Transverse colon (tissue), 4 donors: ENCODE measurements around the gene PARP16. TPM values are rescaled to one million over a fixed set of nuclear protein-coding genes. Genes with fewer than 3 reads are reported as not detected.

ENCODE experiments used
- DNase-seq: peaks from one replicate; pipeline ENCODE4 v3.0.0-alpha.2; 2019
- H3K27ac ChIP-seq, 4 donors: fragments of 200-600 bp; sonication (generic); 2 replicates each; pipeline ENCODE4 v1.5.1; 2016 to 2018; ENCODE audit warnings: inconsistent platforms in 4 of 4
- H3K27me3 ChIP-seq: fragments of 200-600 bp; sonication (generic); 2 replicates; pipeline ENCODE4 v1.5.1; 2017; ENCODE audit warnings: inconsistent platforms
- H3K36me3 ChIP-seq, 4 donors: fragments of 200-600 bp; sonication (generic); 2 replicates each; pipeline ENCODE4 v1.5.1; 2017 to 2019; ENCODE audit warnings: inconsistent platforms in 4 of 4
- H3K4me1 ChIP-seq, 4 donors: fragments of 200-600 bp; sonication (generic); 2 replicates each; pipeline ENCODE4 v1.5.1; 2017 to 2020; ENCODE audit warnings: inconsistent platforms in 4 of 4
- H3K4me3 ChIP-seq, 4 donors: fragments of 200-600 bp; sonication (generic); 1 replicate in 1 of 4; 2 replicates in 3 of 4; pipeline versions ENCODE4 v1.5.1 to v1.6.1; 2017 to 2019; ENCODE audit warnings: inconsistent platforms in 4 of 4
- H3K9me3 ChIP-seq, 2 donors: fragments of 200-600 bp; sonication (generic); 2 replicates each; pipeline ENCODE4 v1.5.1; 2017 to 2019; ENCODE audit warnings: inconsistent platforms in 2 of 2
- CTCF ChIP-seq, 5 experiments: fragments of 200-600 bp in 3 of 5; fragments of 450-650 bp in 2 of 5; sonication (generic) in 3 of 5; IDR thresholded peaks; 1 replicate in 2 of 5; 2 replicates in 3 of 5; pipeline ENCODE4 v1.5.1; 2016 to 2017; ENCODE audit warnings: antibody characterized with exemption in 5 of 5, inconsistent platforms in 3 of 5, mild to moderate bottlenecking in 2 of 5, moderate library complexity in 1 of 5
- EP300 ChIP-seq: sonication (generic); formaldehyde crosslinking; IDR thresholded peaks from one replicate; pipeline ENCODE4 v1.6.1; 2017; ENCODE audit warnings: antibody characterized with exemption, low read depth
- POLR2A ChIP-seq: fragments of 450-650 bp; IDR thresholded peaks from one replicate; pipeline ENCODE4 v1.6.1; 2016; ENCODE audit warnings: antibody characterized with exemption, mild to moderate bottlenecking, moderate library complexity
- POLR2AphosphoS5 ChIP-seq, 3 donors: sonication (generic); formaldehyde crosslinking; IDR thresholded peaks; one replicate each; pipeline ENCODE4 v1.6.1; 2016; ENCODE audit warnings: antibody characterized with exemption in 3 of 3
- WGBS, 2 donors: methylation state at CpG; one replicate each; pipeline ENCODE4 v1.1.5; 2018; ENCODE audit warnings: low coverage in 1 of 2; 5-methylcytosine and 5-hydroxymethylcytosine counted together
- in situ Hi-C, 4 donors: fragments of 200-750 bp; cut with MboI; loops; one replicate each; pipeline versions ENCODE4 v1.15.0 to v1.15.1; 2017; ENCODE audit warnings: low sequenced_read_pairs in 3 of 4, low pct_ligation_motif_present in 1 of 4, low pct_unique_long_range_greater_than_20kb in 1 of 4
- intact Hi-C: fragments of 100-400 bp; cut with DNase I; formaldehyde crosslinking; loops from one replicate; pipeline ENCODE4 v1.15.1; 2023; ENCODE audit warnings: low total_unique reads
- small RNA-seq, 4 donors: library from RNA; depleted of rRNA; stranded (forward); fragments of <200 nt; gene quantifications; one replicate each; pipeline ENCODE3, GENCODE V24; 2016
- total RNA-seq, 4 donors: library from RNA; depleted of rRNA; stranded (reverse); fragments of >200 nt; gene quantifications; one replicate each; pipeline ENCODE4 v1.1.0, GENCODE V29; 2016

The PARP16 gene
- total RNA-seq, 4 donors from 2014 or later, result 4.6 to 11.5 (median 7.5) TPM

GRCh38 chr15:65209701-65210643 is 76.7 kb downstream of the PARP16 start:
- TF ChIP-seq POLR2A, result no peak
- no peak for TF ChIP-seq CTCF (IDR thresholded peaks at IDR 0.05)
- TF ChIP-seq EP300, result no peak
- TF ChIP-seq POLR2AphosphoS5 (IDR thresholded peaks at IDR 0.05), result no peak
- Histone ChIP-seq H3K27ac (peak overlapping the region in 3 of 4 donors; percentile 1 to 63 (median 28)), H3K4me1 (peaks cover 0 to 16% (median 8%) of the 10 kb centered on the region in 4 donors), H3K9me3 (no peaks in the 10 kb centered on the region), H3K4me3 (no peak overlapping the region), H3K36me3 (no peaks in the 10 kb centered on the region), H3K27me3 (no peaks in the 10 kb centered on the region)
- 78 to 100% methylated on average over 3 to 17 of the region's 17 CpGs for WGBS, 2 donors
- in situ Hi-C loops, result no loop called here
- intact Hi-C loops, result no loop called here
- no peak for DNase-seq

DNA sequence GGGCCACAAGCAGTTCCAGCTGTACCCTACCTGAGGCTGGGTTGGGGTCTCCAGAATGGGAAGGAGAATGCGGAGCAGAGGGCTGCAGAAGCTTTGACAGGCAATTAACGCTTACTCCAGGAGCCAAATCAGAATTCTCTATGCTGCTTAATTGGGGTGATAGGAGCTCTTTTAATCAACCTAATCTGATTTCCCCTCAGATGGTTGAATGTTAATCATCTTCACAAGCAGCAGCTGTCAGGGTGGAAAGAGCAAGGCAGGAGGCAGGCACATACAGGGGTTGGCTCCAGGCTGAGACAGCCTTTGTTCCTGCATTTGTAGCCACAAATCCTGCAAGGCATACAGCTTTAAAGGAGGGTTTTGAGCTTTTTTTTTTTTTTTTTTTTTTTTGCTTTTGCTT is 78.0 kb downstream of the PARP16 start:
- H3K9me3 ChIP-seq, result no peaks in the 10 kb centered on the region
- H3K27ac ChIP-seq, result no peak overlapping the region
- H3K4me3 ChIP-seq, result no peak overlapping the region
- TF ChIP-seq CTCF (IDR thresholded peaks at IDR 0.05) (no peak), POLR2AphosphoS5 (IDR thresholded peaks at IDR 0.05) (no peak), POLR2A (no peak)
- WGBS, 2 donors, result 100% methylated on average over 1 to 2 of the region's 2 CpGs
- in situ Hi-C loops (no loop called here), intact Hi-C loops (no loop called here)
- peaks cover 0 to 16% (median 8%) of the 10 kb centered on the region in 4 donors for H3K4me1 ChIP-seq
- no peaks in the 10 kb centered on the region for H3K36me3 ChIP-seq
- DNase-seq, result no peak
- no peaks in the 10 kb centered on the region for H3K27me3 ChIP-seq

Small RNA genes within 50 kb of the gene (small RNA-seq; reads per million reads assigned to genes)
- gene AC068213.1 (0 reads per million in 4 donors), gene RNU5A-1 (4,744 to 14,252 (median 9,935) reads per million in 4 donors), gene RNU5B-1 (461 to 1,519 (median 1,215) reads per million in 4 donors), gene RNU6-686P (0 reads per million in 4 donors), gene SNORA24B (0 to 0.83 (median 0.42) reads per million in 4 donors)

Other genes starting within 250 kb of the PARP16 start
- gene SLC51B, start 241.5 kb downstream of the PARP16 start, total RNA-seq, result 100 to 1,000 TPM in 2 of 4 donors, 10 to 100 TPM in 1, 1 to 10 TPM in 1; 3.4 to 150 (median 121) TPM
- 10 to 100 TPM; 13.9 to 46.8 (median 16.4) TPM for gene RASL12, start 218.9 kb downstream of the PARP16 start, total RNA-seq
- gene KBTBD13, start 210.1 kb downstream of the PARP16 start, total RNA-seq, result not detected
- gene UBAP1L, start 171.7 kb downstream of the PARP16 start, total RNA-seq, result 1 to 10 TPM; 2.0 to 8.2 (median 4.4) TPM
- gene PDCD7, start 153.1 kb downstream of the PARP16 start, total RNA-seq, result 10 to 100 TPM; 12.4 to 22.1 (median 16.3) TPM
- 10 to 100 TPM; 12.0 to 72.2 (median 57.4) TPM for gene CLPX, start 101.5 kb downstream of the PARP16 start, total RNA-seq
- gene CILP, start 75.4 kb downstream of the PARP16 start, total RNA-seq, result 10 to 100 TPM in 3 of 4 donors, 1 to 10 TPM in 1; 8.1 to 89.6 (median 18.5) TPM
- gene RNU5A-1, start 9.2 kb upstream of the PARP16 start, total RNA-seq, result not detected
- not detected for gene RNU5B-1, start 17.8 kb upstream of the PARP16 start, total RNA-seq
- not detected for gene IGDCC3, start 91.1 kb upstream of the PARP16 start, total RNA-seq
- under 1 TPM in 3 of 4 donors, not detected in 1; 0.16 to 0.80 (median 0.55) TPM for gene IGDCC4, start 136.1 kb upstream of the PARP16 start, total RNA-seq
- gene DPP8, start 230.8 kb upstream of the PARP16 start, total RNA-seq, result 10 to 100 TPM; 20.2 to 66.5 (median 35.7) TPM
- 10 to 100 TPM in 3 of 4 donors, 1 to 10 TPM in 1; 2.6 to 48.0 (median 27.1) TPM for gene HACD3, start 243.6 kb upstream of the PARP16 start, total RNA-seq